ENCODE results near the gene TNFAIP1. TPM values are rescaled to one million over a fixed set of nuclear protein-coding genes. Genes with fewer than 3 reads are reported as not detected.

The TNFAIP1 gene
- total and polyA plus RNA-seq, 2 of the 4 experiments (the other 2 are of a cell fraction), result 49.1 to 62.9 TPM

GRCh38 chr17:28298449-28298848 is 37.1 kb upstream of the TNFAIP1 start:
- peaks cover 5% of the 10 kb centered on the region for H3K27me3 ChIP-seq (ENCODE audit: control insufficient read depth, insufficient read depth, low read length)
- CTCF ChIA-PET, result interaction anchor here (1.1 kb wide), 1 partner anchor 37 kb away, joined by 6 read pairs; the partner anchor contains the start of genes IFT20 and TNFAIP1
- H3K27ac ChIP-seq (ENCODE audit: insufficient read depth, low read length), result no peak overlapping the region
- DNase-seq, result no peak
- H3K4me3 ChIP-seq (ENCODE audit: insufficient read depth, low read depth, low read length), result no peak overlapping the region
- H2AK9ac ChIP-seq (replicated peaks; ENCODE audit: low read depth, low read length, poor library complexity), result no peak overlapping the region
- 71% methylated on average over 1 of the region's 3 CpGs; no CpG with 5 or more reads in 1 of the 2 experiments for WGBS, 2 experiments (ENCODE audit: extremely low coverage in 2 of 2, insufficient read length in 1 of 2)
- no peaks in the 10 kb centered on the region for H3K36me3 ChIP-seq (ENCODE audit: control insufficient read depth, insufficient read depth, low read length)
- no peak overlapping the region for H3K9ac ChIP-seq (ENCODE audit: low read depth, low read length)
- H3K4ac ChIP-seq (ENCODE audit: low read depth, low read length), result no peak overlapping the region
- POLR2A ChIA-PET (ENCODE audit: unreplicated experiment), result no interaction called here
- H3K18ac ChIP-seq (ENCODE audit: low read depth, low read length), result no peak overlapping the region
- no peak overlapping the region for H3K56ac ChIP-seq (ENCODE audit: extremely low read depth, insufficient read depth, low read length)
- no peak overlapping the region for H2BK15ac ChIP-seq (ENCODE audit: low read depth, low read length)
- H2BK5ac ChIP-seq (ENCODE audit: low read depth, low read length, poor library complexity, severe bottlenecking), result no peak overlapping the region
- H4K91ac ChIP-seq (ENCODE audit: insufficient read depth, low read depth, low read length), result no peak overlapping the region
- no peak overlapping the region for H4K5ac ChIP-seq (ENCODE audit: low read depth, low read length)
- in situ Hi-C loops (cut with MboI; ENCODE audit: low sequenced_read_pairs), result no loop called here
- no peak for ATAC-seq (ENCODE audit: low read depth)
- no peak overlapping the region for H2BK20ac ChIP-seq (ENCODE audit: low read depth, low read length)
- H3K14ac ChIP-seq (replicated peaks; ENCODE audit: low read depth, low read length), result no peak overlapping the region
- no peaks in the 10 kb centered on the region for H3K79me1 ChIP-seq (ENCODE audit: low read depth in 1 of 2, low read length in 2 of 2)
- no peaks in the 10 kb centered on the region for H3K9me1 ChIP-seq (ENCODE audit: insufficient read depth, low read length)
- no peaks in the 10 kb centered on the region for H4K20me1 ChIP-seq (ENCODE audit: insufficient read depth, low read length)
- dilution Hi-C loops (cut with HindIII; ENCODE audit: low sequenced_read_pairs, unreplicated experiment), result no loop called here
- BruUV-seq (replicated peaks), result no TSS peak
- no peak overlapping the region for H2BK120ac ChIP-seq (ENCODE audit: low read depth, low read length)
- H3K4me2 ChIP-seq (ENCODE audit: low read depth, low read length), result no peak overlapping the region
- H3K9me3 ChIP-seq (ENCODE audit: control insufficient read depth, insufficient read depth, low read length), result no peaks in the 10 kb centered on the region
- TF ChIP-seq CTCF (conservative IDR thresholded peaks at IDR 0.05; ENCODE audit: low read depth, low read length) (no peak), FOS (IDR thresholded peaks at IDR 0.05; ENCODE audit: low read depth, low read length) (no peak), NFE2L2 (IDR thresholded peaks at IDR 0.05; ENCODE audit: low read depth, low read length) (no peak), RAD21 (IDR thresholded peaks at IDR 0.05; ENCODE audit: low read length) (no peak), USF2 (IDR thresholded peaks at IDR 0.05; ENCODE audit: low read depth, low read length) (no peak), CEBPB (IDR thresholded peaks at IDR 0.05; ENCODE audit: low read depth, low read length) (no peak), MAFK (IDR thresholded peaks at IDR 0.05; ENCODE audit: low read depth, low read length) (no peak), BHLHE40 (IDR thresholded peaks at IDR 0.05; ENCODE audit: low read depth, low read length) (no peak)
- intact Hi-C loops (cut with micrococcal nuclease), result no loop called here
- H3K4me1 ChIP-seq (ENCODE audit: control insufficient read depth, insufficient read depth, low read length), result no peaks in the 10 kb centered on the region
- H2AFZ ChIP-seq (replicated peaks; ENCODE audit: low read length, poor library complexity), result no peak overlapping the region
- no peak overlapping the region for H4K8ac ChIP-seq (ENCODE audit: low read depth in 2 of 2, low read length in 2 of 2)
- no peak overlapping the region for H3K23ac ChIP-seq (ENCODE audit: low read depth, low read length)
- no peak overlapping the region for H2AK5ac ChIP-seq (ENCODE audit: low read depth, low read length)

All from IMR-90 (cell line).